GM18511 (cell line): ENCODE measurements around the gene CTSO.
A peak's percentile ranks its signal among the peaks of the same experiment; 100 is the strongest.

ENCODE experiments used
- ATAC-seq: cut with Tn5 transposase; IDR thresholded peaks from one replicate; pipeline ENCODE4 v1.9.1; 2021; ENCODE audit warnings: mild to moderate bottlenecking, moderate library complexity; ENCODE audit not compliant: unreplicated experiment

Gene CTSO, protein sequence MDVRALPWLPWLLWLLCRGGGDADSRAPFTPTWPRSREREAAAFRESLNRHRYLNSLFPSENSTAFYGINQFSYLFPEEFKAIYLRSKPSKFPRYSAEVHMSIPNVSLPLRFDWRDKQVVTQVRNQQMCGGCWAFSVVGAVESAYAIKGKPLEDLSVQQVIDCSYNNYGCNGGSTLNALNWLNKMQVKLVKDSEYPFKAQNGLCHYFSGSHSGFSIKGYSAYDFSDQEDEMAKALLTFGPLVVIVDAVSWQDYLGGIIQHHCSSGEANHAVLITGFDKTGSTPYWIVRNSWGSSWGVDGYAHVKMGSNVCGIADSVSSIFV

DNA sequence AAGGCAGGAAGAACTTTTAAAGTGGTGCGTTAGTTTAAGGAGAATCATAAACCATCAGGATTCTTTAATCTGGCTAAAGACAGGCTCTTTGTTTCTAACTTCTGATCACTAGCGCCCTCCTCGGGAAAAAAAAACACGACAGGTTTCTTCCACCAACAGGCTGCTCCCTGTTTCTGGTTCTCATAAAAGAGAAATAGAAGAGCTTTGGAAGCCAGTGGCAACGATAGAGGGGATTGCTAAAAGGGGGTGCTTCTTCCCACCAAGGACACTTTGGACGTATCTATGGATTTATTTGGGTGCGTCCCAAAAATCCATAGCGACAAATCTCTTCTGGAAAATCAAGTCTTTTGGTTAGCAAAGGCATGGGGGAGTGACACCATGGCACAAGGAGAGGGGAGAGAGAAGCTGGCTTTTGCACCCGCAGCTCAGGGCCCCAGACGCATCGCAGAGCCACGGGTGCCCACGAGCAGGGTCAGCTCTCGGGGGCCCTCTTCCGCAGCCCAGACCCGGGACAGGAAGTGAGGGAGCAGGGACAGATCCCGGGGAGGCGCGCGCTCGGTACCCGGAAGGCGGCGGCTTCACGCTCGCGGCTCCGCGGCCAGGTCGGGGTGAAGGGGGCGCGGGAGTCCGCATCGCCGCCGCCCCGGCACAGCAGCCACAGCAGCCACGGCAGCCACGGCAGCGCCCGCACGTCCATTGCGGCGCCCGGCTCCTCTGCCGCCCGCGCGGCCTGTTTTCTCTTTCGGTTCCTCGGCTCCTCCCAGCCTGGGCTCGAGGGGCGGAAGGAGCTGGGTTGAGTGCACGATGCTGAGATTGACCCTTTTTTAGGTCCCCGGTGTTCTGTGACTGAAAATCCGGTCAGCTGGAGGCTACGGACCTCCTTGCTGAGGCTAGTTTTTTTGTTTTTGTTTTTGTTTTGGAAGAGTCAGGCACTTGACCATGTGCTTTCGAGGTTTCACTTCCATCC lies at the start of gene CTSO:
TSS of gene CTSO (minus strand) at position 716 of the 967 bp plus-strand sequence. CDS start at position 697, 19 bp downstream.
- ATAC-seq = peak; percentile 95

DNA sequence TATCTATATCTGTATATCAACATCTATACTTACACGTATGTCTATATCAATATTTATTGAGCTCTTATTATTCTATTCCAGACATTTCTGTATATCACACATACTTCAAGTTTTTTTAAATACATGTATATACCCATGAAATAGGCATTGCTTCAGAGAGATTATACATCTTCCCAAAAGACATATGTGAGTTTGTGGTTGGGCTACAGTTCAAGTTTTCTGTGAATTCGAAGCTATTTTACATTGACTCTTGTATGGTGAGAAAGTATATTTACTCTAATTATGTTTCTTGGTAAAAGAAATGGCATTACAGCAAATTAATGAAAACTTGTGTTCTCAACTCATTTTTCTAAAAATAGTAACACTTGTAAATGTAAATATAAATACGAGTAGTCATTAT lies 46.8 kb upstream of the CTSO start:
- no peak for ATAC-seq

GRCh38 chr4:155999725-156000124 lies 46.1 kb upstream of the CTSO start:
- peak; percentile 59 for ATAC-seq

GRCh38 chr4:155995069-155995468 lies 41.4 kb upstream of the CTSO start:
- no peak for ATAC-seq

DNA sequence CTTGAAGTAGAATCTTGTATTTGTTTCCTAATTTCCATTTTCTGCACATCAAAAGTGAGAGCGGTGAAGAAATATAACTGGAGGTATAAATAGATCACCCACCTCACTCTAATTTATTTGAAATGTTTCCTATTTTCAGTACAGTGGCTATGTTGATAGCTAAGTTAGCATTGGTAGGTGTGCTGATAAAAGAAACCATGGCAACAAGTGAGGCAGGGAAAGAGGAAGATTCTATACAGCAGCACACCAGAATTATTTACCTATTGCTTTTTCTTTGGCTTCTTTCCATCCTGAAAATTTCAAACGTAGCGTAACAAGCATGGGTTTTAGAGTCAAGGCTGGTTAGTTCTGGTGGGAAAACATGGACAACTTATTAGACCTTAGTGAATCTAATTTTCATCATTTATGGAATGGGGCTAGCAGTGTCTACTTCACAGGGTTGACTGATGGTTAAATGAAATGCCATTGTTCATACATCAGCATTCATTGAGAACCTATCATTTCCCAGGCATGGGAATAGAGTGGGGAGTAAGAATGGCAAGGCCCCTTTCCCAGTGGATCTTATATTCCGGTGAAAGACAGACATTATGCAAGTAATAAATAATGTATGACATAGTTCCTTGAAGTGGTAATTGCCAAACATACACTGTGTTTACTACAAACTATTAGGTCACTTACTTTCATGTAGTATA lies 30.6 kb upstream of the CTSO start:
- no peak for ATAC-seq

GRCh38 chr4:155982736-155983385 lies 29.2 kb upstream of the CTSO start:
- ATAC-seq = no peak

- no peak for ATAC-seq
These were observed 25.1 kb upstream of the CTSO start for GRCh38 chr4:155978810-155979209.

- no peak for ATAC-seq
These were observed 21.8 kb upstream of the CTSO start for GRCh38 chr4:155975511-155975910.

- peak; percentile 6 for ATAC-seq
These were observed 21.3 kb upstream of the CTSO start for GRCh38 chr4:155974996-155975395.

- peak; percentile 95 for ATAC-seq
These were observed 20.7 kb upstream of the CTSO start for GRCh38 chr4:155974476-155974749.

GRCh38 chr4:155973639-155974475 lies 20.2 kb upstream of the CTSO start:
- peak; percentile 41 for ATAC-seq

GRCh38 chr4:155972098-155972497 lies 18.4 kb upstream of the CTSO start:
- peak; percentile 54 for ATAC-seq

DNA sequence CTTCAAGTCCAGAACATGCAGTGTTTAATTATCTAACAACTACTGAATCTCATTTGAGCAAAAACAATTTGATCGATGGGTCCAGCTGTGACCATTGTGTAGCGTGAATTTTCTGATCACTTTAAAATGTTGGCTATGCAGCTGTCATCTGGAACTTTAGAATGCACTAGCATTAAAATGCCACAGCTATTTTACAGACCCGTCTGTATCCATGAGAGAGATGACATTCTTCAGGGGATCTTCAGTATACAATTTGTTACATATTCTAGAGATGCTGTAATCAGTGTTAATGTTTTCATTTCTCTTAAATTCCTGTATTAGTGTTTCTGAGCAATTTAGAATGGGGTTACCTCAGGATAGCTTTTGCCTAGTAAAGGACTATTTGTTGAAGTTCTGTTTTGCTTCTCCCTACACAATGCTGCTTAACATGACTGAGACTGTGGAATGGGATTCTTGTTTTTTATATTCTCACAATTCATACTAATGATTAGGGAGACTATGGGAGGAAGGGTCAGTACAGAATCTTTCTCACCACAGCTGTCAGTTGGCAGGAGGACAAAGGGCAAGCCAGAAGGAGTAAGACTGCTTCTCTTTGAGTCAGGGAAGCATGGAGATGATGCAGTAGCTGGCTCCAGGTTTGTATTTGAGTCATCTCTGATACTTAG lies 13.2 kb upstream of the CTSO start:
- ATAC-seq = no peak

- no peak for ATAC-seq
These were observed 12.5 kb upstream of the CTSO start for GRCh38 chr4:155966171-155966570.

DNA sequence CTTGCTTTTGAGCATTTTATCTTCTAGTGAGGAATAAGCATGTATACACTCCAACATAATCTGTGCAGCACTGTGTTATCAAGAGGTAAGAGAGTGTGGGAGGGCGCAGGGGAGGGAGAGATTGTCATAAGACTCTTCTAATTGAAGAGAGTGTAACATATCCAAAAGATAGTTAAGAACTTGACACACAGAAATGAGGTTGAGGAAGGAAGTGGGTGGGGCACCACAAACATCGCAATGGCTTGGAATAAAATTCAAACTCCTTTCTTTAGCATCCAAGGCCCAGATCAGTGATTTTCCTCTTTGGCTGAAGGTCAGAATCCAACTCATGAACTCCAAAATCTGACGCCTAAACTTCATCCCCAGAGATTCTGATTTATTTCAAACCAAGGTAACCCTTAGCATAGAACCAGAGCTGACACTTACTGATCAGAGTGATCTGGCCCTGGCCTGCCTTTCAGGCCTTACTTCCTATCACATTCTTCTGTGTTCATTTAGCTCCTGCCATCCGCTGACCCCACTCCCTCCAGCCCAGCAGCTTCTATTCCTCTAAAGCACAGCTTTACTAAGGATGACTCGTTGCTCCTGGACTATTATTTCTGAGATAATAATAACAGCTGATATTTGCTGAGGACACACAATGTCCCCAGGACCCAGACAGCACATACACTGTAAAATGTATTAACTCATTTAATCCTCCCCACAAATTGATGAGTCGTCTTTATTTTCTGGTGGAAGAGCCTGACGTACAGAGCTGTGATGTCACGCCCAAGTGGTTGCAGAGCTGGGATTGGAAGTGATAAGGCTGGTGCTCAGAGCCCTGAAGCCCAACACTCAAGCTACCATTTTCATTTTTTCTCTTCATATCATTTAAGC lies 10.6 kb upstream of the CTSO start:
- no peak for ATAC-seq

- ATAC-seq = no peak
These were observed 9.1 kb upstream of the CTSO start for GRCh38 chr4:155962767-155963166.

- no peak for ATAC-seq
These were observed 7.9 kb upstream of the CTSO start for GRCh38 chr4:155961575-155961974.

GRCh38 chr4:155960522-155960921 lies 6.9 kb upstream of the CTSO start:
- no peak for ATAC-seq

- no peak for ATAC-seq
These were observed 5.8 kb upstream of the CTSO start for GRCh38 chr4:155959417-155959816.
